Measurements from ENCODE around the gene OR5H15. TPM values are rescaled to one million over a fixed set of nuclear protein-coding genes. Genes with fewer than 3 reads are reported as not detected.
"Not testable (repeated sequence)": the region's sequence is repeated elsewhere in the genome, so short reads cannot be mapped to it uniquely, and the experiment has no call there.

OR5H15 gene
- not detected for polyA plus RNA-seq

- no peaks in the 10 kb centered on the region for H3K9me3 ChIP-seq (ENCODE audit: control insufficient read depth in 2 of 2, insufficient read depth in 1 of 2, low read depth in 1 of 2, low read length in 1 of 2)
- no peak within 1 kb of the TSS for H3K4me3 ChIP-seq (ENCODE audit: low read depth in 1 of 2, low read length in 2 of 2)
- no peak within 1 kb of the TSS for H3K27ac ChIP-seq (ENCODE audit: low read depth in 2 of 2, low read length in 1 of 2)
- WGBS, 2 donors, result 91 to 96% methylated on average over 3 of the region's 3 CpGs
- no peaks in the 10 kb centered on the region for H3K4me1 ChIP-seq (ENCODE audit: control insufficient read depth in 2 of 2, insufficient read depth in 2 of 2, low read length in 1 of 2)
- H3K27me3 ChIP-seq (ENCODE audit: control insufficient read depth in 1 of 2, insufficient read depth in 2 of 2, low read length in 2 of 2), result no peaks in the 10 kb centered on the region
- H3K36me3 ChIP-seq (ENCODE audit: control insufficient read depth in 2 of 2, insufficient read depth in 2 of 2, low read length in 1 of 2), result no peaks in the 10 kb centered on the region
Measured at GRCh38 chr3:98166396-98166795, at the start of gene OR5H15. OR5H15 (plus strand) TSS chr3:98166696; CDS start chr3:98168700, 2,004 bp downstream.

DNA sequence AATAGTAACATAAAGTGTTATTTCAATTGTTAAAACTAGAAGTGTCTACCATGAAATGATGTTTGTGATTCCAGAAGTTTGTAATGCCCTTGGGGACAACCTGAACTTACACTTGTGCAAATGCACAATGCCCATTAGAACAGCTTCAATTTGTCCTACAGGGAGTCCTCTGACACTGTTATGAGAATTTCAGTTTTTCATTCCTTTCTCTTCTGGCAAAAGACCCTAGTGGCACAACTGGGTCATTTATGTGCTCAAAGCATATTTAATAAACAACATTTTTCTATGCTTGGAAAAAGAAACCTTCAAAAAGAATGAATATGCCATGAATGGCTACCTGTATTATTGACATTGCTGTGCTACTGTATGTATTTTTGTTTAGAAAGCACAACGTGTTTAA, 36.1 kb upstream of the OR5H15 start, which contains the start of gene OR5H1:
TSS of gene OR5H1 (plus strand) at position 301 of the 400 bp plus-strand sequence. CDS start 1,977 bp downstream, outside the sequence.
- 63 to 75% methylated on average over 1 of the region's 1 CpG for WGBS, 2 donors

DNA sequence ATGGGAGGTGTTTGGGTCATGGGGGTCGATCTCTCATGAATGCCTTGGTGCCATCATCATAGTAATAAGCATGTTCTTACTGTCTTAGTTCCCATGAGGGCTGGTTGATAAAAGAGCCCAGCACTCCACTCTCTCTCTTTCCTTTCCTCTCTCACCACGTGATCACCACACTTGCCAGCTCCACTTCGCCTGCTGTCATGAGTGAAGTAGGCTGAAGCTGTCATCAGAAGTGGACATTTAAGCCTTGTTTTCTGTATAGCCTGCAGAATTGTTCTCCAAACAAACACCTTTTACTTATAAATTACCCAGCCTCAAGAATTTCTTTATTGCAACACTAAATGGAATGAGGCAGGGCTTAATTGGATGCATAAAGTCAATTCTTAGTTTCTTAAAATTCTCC, 29.9 kb upstream of the OR5H15 start:
- Histone ChIP-seq H3K9me3 (ENCODE audit: control insufficient read depth in 2 of 2, insufficient read depth in 1 of 2, low read depth in 1 of 2, low read length in 1 of 2) (no peaks in the 10 kb centered on the region), H3K36me3 (ENCODE audit: control insufficient read depth in 2 of 2, insufficient read depth in 2 of 2, low read length in 1 of 2) (no peaks in the 10 kb centered on the region), H3K4me1 (ENCODE audit: control insufficient read depth in 2 of 2, insufficient read depth in 2 of 2, low read length in 1 of 2) (no peaks in the 10 kb centered on the region), H3K4me3 (ENCODE audit: low read depth in 1 of 2, low read length in 2 of 2) (no peak overlapping the region), H3K27ac (ENCODE audit: low read depth in 2 of 2, low read length in 1 of 2) (no peak overlapping the region), H3K27me3 (ENCODE audit: control insufficient read depth in 1 of 2, insufficient read depth in 2 of 2, low read length in 2 of 2) (no peaks in the 10 kb centered on the region)
- WGBS, 2 donors, result 65 to 66% methylated on average over 3 of the region's 3 CpGs

More for the DNA sequence above, 36.1 kb upstream of the OR5H15 start, which contains the start of gene OR5H1:
- Histone ChIP-seq H3K27me3 (ENCODE audit: control insufficient read depth in 1 of 2, insufficient read depth in 2 of 2, low read length in 2 of 2) (no peaks in the 10 kb centered on the region), H3K4me3 (ENCODE audit: low read depth in 1 of 2, low read length in 2 of 2) (no peak within 1 kb of the TSS), H3K27ac (ENCODE audit: low read depth in 2 of 2, low read length in 1 of 2) (no peak within 1 kb of the TSS), H3K9me3 (ENCODE audit: control insufficient read depth in 2 of 2, insufficient read depth in 1 of 2, low read depth in 1 of 2, low read length in 1 of 2) (no peaks in the 10 kb centered on the region), H3K36me3 (ENCODE audit: control insufficient read depth in 2 of 2, insufficient read depth in 2 of 2, low read length in 1 of 2) (no peaks in the 10 kb centered on the region), H3K4me1 (ENCODE audit: control insufficient read depth in 2 of 2, insufficient read depth in 2 of 2, low read length in 1 of 2) (no peaks in the 10 kb centered on the region)

DNA sequence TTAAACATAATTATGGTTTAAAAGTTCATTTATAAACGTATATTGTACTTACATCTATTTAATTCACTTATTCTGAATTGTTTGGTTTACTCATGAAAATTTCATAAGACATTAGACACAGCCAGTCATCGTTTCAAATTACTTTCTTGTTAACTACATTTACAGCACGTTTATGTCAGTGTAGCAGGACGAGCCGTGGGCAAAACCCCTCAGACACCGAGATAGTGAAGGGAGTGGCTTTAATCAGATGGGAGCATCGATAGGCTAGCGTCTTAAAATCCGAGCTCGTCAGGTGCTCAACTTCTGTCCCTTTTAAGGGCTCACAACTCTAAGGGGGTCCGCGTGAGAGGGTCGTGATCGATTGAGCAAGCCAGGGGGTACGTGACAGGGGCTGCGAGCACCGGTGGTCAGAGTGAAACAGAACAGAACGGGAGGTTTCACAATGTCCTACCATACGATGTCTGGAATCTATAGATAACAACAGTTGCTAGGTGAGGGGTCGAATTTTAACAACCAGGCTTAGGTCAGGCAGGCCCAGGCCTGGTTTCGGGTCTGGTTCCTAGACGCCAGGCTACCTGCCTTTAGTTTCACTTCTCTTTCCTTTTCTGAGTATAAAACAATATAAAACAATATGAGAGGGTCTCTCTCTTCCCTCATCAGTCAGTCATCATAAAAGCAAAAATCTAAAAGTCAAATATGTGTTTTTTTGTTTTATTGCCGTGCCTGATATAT, 28.5 kb upstream of the OR5H15 start:
- H3K27ac ChIP-seq (ENCODE audit: low read depth in 2 of 2, low read length in 1 of 2); H3K36me3 ChIP-seq (ENCODE audit: control insufficient read depth in 2 of 2, insufficient read depth in 2 of 2, low read length in 1 of 2); H3K27me3 ChIP-seq (ENCODE audit: control insufficient read depth in 1 of 2, insufficient read depth in 2 of 2, low read length in 2 of 2); H3K9me3 ChIP-seq (ENCODE audit: control insufficient read depth in 2 of 2, insufficient read depth in 1 of 2, low read depth in 1 of 2, low read length in 1 of 2); H3K4me1 ChIP-seq (ENCODE audit: control insufficient read depth in 2 of 2, insufficient read depth in 2 of 2, low read length in 1 of 2); H3K4me3 ChIP-seq (ENCODE audit: low read depth in 1 of 2, low read length in 2 of 2): not testable (repeated sequence)
- 80 to 83% methylated on average over 23 of the region's 23 CpGs for WGBS, 2 donors

DNA sequence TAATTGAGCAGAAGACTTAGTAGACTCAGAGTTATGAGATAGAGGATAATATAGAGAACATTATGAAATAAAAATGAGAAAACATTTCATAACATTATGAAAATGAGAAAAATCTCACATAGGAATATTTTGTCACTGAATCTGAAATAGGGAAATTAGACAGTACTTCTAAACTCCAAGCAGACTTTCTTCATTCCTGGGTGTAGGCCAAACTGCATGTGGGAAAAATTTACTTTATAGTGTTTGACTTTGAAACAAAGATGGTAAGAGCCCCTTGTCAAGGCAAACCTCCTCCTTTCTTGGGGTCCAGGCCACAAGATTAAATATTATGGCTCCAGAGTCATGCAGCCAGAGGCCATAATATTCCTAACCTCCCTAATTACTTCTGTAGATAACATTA, 26.0 kb upstream of the OR5H15 start:
- no peaks in the 10 kb centered on the region for H3K4me1 ChIP-seq (ENCODE audit: control insufficient read depth in 2 of 2, insufficient read depth in 2 of 2, low read length in 1 of 2)
- H3K36me3 ChIP-seq (ENCODE audit: control insufficient read depth in 2 of 2, insufficient read depth in 2 of 2, low read length in 1 of 2), result no peaks in the 10 kb centered on the region
- H3K4me3 ChIP-seq (ENCODE audit: low read depth in 1 of 2, low read length in 2 of 2), result no peak overlapping the region
- no peak overlapping the region for H3K27ac ChIP-seq (ENCODE audit: low read depth in 2 of 2, low read length in 1 of 2)
- H3K9me3 ChIP-seq (ENCODE audit: control insufficient read depth in 2 of 2, insufficient read depth in 1 of 2, low read depth in 1 of 2, low read length in 1 of 2), result no peaks in the 10 kb centered on the region
- H3K27me3 ChIP-seq (ENCODE audit: control insufficient read depth in 1 of 2, insufficient read depth in 2 of 2, low read length in 2 of 2), result no peaks in the 10 kb centered on the region

DNA sequence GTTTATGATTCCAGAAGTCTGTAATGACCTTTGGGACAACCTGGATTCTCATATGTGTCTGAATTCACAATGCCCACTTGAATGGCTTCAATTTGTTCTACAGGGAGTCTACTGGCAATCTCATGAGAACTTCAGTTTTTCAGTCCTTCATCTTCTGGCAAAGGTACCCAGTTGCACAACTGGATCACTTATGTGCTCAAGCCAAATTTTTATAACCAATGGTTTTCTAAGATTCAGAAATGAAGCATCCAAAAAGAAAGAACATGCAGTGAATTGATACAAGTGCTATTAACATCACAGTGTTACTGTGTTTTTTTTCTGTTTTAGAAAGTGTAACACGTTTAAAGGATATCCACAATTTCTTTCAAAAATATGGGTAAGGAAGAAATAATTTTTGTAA, 19.3 kb upstream of the OR5H15 start, which contains the start of gene OR5H14:
TSS of gene OR5H14 (plus strand) at position 301 of the 400 bp plus-strand sequence. CDS start 1,907 bp downstream, outside the sequence.
- no peak within 1 kb of the TSS for H3K4me3 ChIP-seq (ENCODE audit: low read depth in 1 of 2, low read length in 2 of 2)
- H3K27me3 ChIP-seq (ENCODE audit: control insufficient read depth in 1 of 2, insufficient read depth in 2 of 2, low read length in 2 of 2), result no peaks in the 10 kb centered on the region
- H3K9me3 ChIP-seq (ENCODE audit: control insufficient read depth in 2 of 2, insufficient read depth in 1 of 2, low read depth in 1 of 2, low read length in 1 of 2), result no peaks in the 10 kb centered on the region
- WGBS, 2 donors, result 73 to 76% methylated on average over 1 of the region's 1 CpG
- no peaks in the 10 kb centered on the region for H3K36me3 ChIP-seq (ENCODE audit: control insufficient read depth in 2 of 2, insufficient read depth in 2 of 2, low read length in 1 of 2)
- H3K4me1 ChIP-seq (ENCODE audit: control insufficient read depth in 2 of 2, insufficient read depth in 2 of 2, low read length in 1 of 2), result no peaks in the 10 kb centered on the region
- H3K27ac ChIP-seq (ENCODE audit: low read depth in 2 of 2, low read length in 1 of 2), result no peak within 1 kb of the TSS

- Histone ChIP-seq H3K4me1 (ENCODE audit: control insufficient read depth in 2 of 2, insufficient read depth in 2 of 2, low read length in 1 of 2) (no peaks in the 10 kb centered on the region), H3K36me3 (ENCODE audit: control insufficient read depth in 2 of 2, insufficient read depth in 2 of 2, low read length in 1 of 2) (no peaks in the 10 kb centered on the region), H3K27ac (ENCODE audit: low read depth in 2 of 2, low read length in 1 of 2) (no peak overlapping the region), H3K4me3 (ENCODE audit: low read depth in 1 of 2, low read length in 2 of 2) (no peak overlapping the region), H3K9me3 (ENCODE audit: control insufficient read depth in 2 of 2, insufficient read depth in 1 of 2, low read depth in 1 of 2, low read length in 1 of 2) (no peaks in the 10 kb centered on the region), H3K27me3 (ENCODE audit: control insufficient read depth in 1 of 2, insufficient read depth in 2 of 2, low read length in 2 of 2) (no peaks in the 10 kb centered on the region)
- WGBS, 2 donors, result 67% methylated on average over 3 of the region's 3 CpGs
Measured at GRCh38 chr3:98148751-98149150, 17.7 kb upstream of the OR5H15 start.

DNA sequence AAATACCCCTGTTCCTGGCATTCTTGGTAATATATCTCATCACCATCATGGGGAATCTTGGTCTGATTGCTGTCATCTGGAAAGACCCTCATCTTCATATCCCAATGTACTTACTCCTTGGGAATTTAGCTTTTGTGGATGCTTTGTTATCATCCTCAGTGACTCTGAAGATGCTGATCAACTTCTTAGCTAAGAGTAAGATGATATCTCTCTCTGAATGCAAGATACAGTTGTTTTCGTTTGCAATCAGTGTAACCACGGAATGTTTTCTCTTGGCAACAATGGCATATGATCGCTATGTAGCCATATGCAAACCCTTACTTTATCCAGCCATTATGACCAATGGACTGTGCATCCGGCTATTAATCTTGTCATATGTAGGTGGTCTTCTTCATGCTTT, 17.0 kb upstream of the OR5H15 start:
- H3K36me3 ChIP-seq (ENCODE audit: control insufficient read depth in 2 of 2, insufficient read depth in 2 of 2, low read length in 1 of 2); H3K4me3 ChIP-seq (ENCODE audit: low read depth in 1 of 2, low read length in 2 of 2); H3K9me3 ChIP-seq (ENCODE audit: control insufficient read depth in 2 of 2, insufficient read depth in 1 of 2, low read depth in 1 of 2, low read length in 1 of 2); H3K27me3 ChIP-seq (ENCODE audit: control insufficient read depth in 1 of 2, insufficient read depth in 2 of 2, low read length in 2 of 2); H3K27ac ChIP-seq (ENCODE audit: low read depth in 2 of 2, low read length in 1 of 2); H3K4me1 ChIP-seq (ENCODE audit: control insufficient read depth in 2 of 2, insufficient read depth in 2 of 2, low read length in 1 of 2): not testable (repeated sequence)
- 78 to 82% methylated on average over 4 of the region's 4 CpGs for WGBS, 2 donors

- H3K27ac ChIP-seq (ENCODE audit: low read depth in 2 of 2, low read length in 1 of 2), result no peak overlapping the region
- 72 to 80% methylated on average over 5 of the region's 5 CpGs for WGBS, 2 donors
- no peaks in the 10 kb centered on the region for H3K36me3 ChIP-seq (ENCODE audit: control insufficient read depth in 2 of 2, insufficient read depth in 2 of 2, low read length in 1 of 2)
- H3K9me3 ChIP-seq (ENCODE audit: control insufficient read depth in 2 of 2, insufficient read depth in 1 of 2, low read depth in 1 of 2, low read length in 1 of 2), result no peaks in the 10 kb centered on the region
- H3K4me3 ChIP-seq (ENCODE audit: low read depth in 1 of 2, low read length in 2 of 2), result no peak overlapping the region
- H3K4me1 ChIP-seq (ENCODE audit: control insufficient read depth in 2 of 2, insufficient read depth in 2 of 2, low read length in 1 of 2), result no peaks in the 10 kb centered on the region
- H3K27me3 ChIP-seq (ENCODE audit: control insufficient read depth in 1 of 2, insufficient read depth in 2 of 2, low read length in 2 of 2), result no peaks in the 10 kb centered on the region
Measured at GRCh38 chr3:98151241-98151640, 15.3 kb upstream of the OR5H15 start.

GRCh38 chr3:98171071-98171470, 4.6 kb downstream of the OR5H15 start:
- WGBS, 2 donors, result 32 to 43% methylated on average over 1 of the region's 1 CpG
- H3K4me3 ChIP-seq (ENCODE audit: low read depth in 1 of 2, low read length in 2 of 2), result no peak overlapping the region
- H3K36me3 ChIP-seq (ENCODE audit: control insufficient read depth in 2 of 2, insufficient read depth in 2 of 2, low read length in 1 of 2), result no peaks in the 10 kb centered on the region
- no peaks in the 10 kb centered on the region for H3K4me1 ChIP-seq (ENCODE audit: control insufficient read depth in 2 of 2, insufficient read depth in 2 of 2, low read length in 1 of 2)
- H3K27me3 ChIP-seq (ENCODE audit: control insufficient read depth in 1 of 2, insufficient read depth in 2 of 2, low read length in 2 of 2), result no peaks in the 10 kb centered on the region
- no peak overlapping the region for H3K27ac ChIP-seq (ENCODE audit: low read depth in 2 of 2, low read length in 1 of 2)
- H3K9me3 ChIP-seq (ENCODE audit: control insufficient read depth in 2 of 2, insufficient read depth in 1 of 2, low read depth in 1 of 2, low read length in 1 of 2), result no peaks in the 10 kb centered on the region

Measured in esophagus (tissue), 2 donors.